Ovary (tissue), 3 donors: ENCODE results near the gene C1orf141.

ENCODE experiments used
- POLR2A ChIP-seq: fragments of 450-650 bp; IDR thresholded peaks from one replicate; pipeline ENCODE4 v1.6.1; 2017; ENCODE audit warnings: antibody characterized with exemption, mild to moderate bottlenecking, moderate library complexity
- TF ChIP-seq, protein P1 (sequence below), 3 donors: fragments of 450-650 bp in 2 of 3; fragments of 200-600 bp in 1 of 3; IDR thresholded peaks; one replicate each; pipeline versions ENCODE4 v1.5.1 to v1.8.0; 2016 to 2022; ENCODE audit warnings: antibody characterized with exemption in 3 of 3, mild to moderate bottlenecking in 1 of 3
- donor health status: DM: no; HTN: no; CAD: no.

- TF ChIP-seq, protein P1, sequence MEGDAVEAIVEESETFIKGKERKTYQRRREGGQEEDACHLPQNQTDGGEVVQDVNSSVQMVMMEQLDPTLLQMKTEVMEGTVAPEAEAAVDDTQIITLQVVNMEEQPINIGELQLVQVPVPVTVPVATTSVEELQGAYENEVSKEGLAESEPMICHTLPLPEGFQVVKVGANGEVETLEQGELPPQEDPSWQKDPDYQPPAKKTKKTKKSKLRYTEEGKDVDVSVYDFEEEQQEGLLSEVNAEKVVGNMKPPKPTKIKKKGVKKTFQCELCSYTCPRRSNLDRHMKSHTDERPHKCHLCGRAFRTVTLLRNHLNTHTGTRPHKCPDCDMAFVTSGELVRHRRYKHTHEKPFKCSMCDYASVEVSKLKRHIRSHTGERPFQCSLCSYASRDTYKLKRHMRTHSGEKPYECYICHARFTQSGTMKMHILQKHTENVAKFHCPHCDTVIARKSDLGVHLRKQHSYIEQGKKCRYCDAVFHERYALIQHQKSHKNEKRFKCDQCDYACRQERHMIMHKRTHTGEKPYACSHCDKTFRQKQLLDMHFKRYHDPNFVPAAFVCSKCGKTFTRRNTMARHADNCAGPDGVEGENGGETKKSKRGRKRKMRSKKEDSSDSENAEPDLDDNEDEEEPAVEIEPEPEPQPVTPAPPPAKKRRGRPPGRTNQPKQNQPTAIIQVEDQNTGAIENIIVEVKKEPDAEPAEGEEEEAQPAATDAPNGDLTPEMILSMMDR (IDR thresholded peaks at IDR 0.05) = no peak
- TF ChIP-seq POLR2A = no peak
Observed at GRCh38 chr1:67169496-67169895, 34.7 kb upstream of the C1orf141 start.
